Ishikawa (cell line): Measurements from ENCODE around the gene ZDHHC1.
A peak's percentile ranks its signal among the peaks of the same experiment; 100 is the strongest.

Source experiments
- CEBPB ChIP-seq: IDR thresholded peaks from 2 replicates; pipeline ENCODE4 v1.6.1; 2012
- CREB1 ChIP-seq: IDR thresholded peaks from 2 replicates; pipeline ENCODE4 v1.6.1; 2012; ENCODE audit warnings: low read depth
- EGR1 ChIP-seq: IDR thresholded peaks from 2 replicates; pipeline ENCODE4 v1.6.1; 2012
- EP300 ChIP-seq: IDR thresholded peaks from 2 replicates; pipeline ENCODE4 v1.6.1; 2012; ENCODE audit warnings: borderline replicate concordance
- FOXM1 ChIP-seq: IDR thresholded peaks from 2 replicates; pipeline ENCODE4 v1.6.1; 2012; ENCODE audit warnings: low read depth, borderline replicate concordance
- NFIC ChIP-seq: IDR thresholded peaks from 2 replicates; pipeline ENCODE4 v1.6.1; 2012
- RAD21 ChIP-seq: IDR thresholded peaks from 2 replicates; pipeline ENCODE4 v1.6.1; 2012; ENCODE audit warnings: low read depth
- TAF1 ChIP-seq: IDR thresholded peaks from 2 replicates; pipeline ENCODE4 v1.6.1; 2012; ENCODE audit warnings: low read depth, mild to moderate bottlenecking
- TCF12 ChIP-seq: IDR thresholded peaks from 2 replicates; pipeline ENCODE4 v1.6.1; 2012; ENCODE audit warnings: low read depth
- TEAD4 ChIP-seq: IDR thresholded peaks from 2 replicates; pipeline ENCODE4 v1.6.1; 2012
- YY1 ChIP-seq: IDR thresholded peaks from 2 replicates; pipeline ENCODE4 v1.6.1; 2012; ENCODE audit warnings: low read depth
- ZBTB7A ChIP-seq: IDR thresholded peaks from 2 replicates; pipeline ENCODE4 v1.6.1; 2012; ENCODE audit warnings: low read depth
- TF ChIP-seq, protein P1 (sequence below): IDR thresholded peaks from 2 replicates; pipeline ENCODE4 v1.6.1; 2012
- TF ChIP-seq, protein P2 (sequence below): IDR thresholded peaks from 2 replicates; pipeline ENCODE4 v1.6.1; 2012
- TF ChIP-seq, protein P3 (sequence below): IDR thresholded peaks from 2 replicates; pipeline ENCODE4 v1.6.1; 2012; ENCODE audit warnings: low read depth, mild to moderate bottlenecking

The ZDHHC1 gene

DNA sequence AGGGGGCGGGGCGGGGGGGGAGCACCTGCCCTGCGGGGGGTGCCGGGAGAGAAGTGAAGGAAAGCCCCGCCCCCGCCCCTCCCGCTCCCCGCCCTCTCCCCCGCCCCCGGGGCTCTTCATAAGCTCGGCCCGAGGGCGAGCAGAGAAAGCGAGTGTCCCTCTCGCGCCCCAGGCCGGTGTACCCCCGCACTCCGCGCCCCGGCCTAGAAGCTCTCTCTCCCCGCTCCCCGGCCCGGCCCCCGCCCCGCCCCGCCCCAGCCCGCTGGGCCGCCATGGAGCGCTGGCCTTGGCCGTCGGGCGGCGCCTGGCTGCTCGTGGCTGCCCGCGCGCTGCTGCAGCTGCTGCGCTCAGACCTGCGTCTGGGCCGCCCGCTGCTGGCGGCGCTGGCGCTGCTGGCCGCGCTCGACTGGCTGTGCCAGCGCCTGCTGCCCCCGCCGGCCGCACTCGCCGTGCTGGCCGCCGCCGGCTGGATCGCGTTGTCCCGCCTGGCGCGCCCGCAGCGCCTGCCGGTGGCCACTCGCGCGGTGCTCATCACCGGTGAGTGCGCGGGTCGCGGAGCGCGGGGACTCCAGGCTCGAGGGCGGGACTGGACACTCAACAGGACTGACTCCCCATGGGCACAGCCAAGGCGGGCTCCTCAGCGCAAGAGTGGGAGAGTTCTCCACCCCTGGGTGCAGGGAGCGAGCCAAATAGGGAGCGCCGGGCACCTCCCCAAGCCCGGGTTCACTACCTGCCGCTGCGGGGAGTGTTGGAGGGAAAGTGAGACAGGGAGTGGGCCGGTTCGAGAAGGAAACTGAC is 14.9 kb upstream of the ZDHHC1 start, which contains the start of gene HSD11B2:
Gene HSD11B2 (plus strand): TSS at position 145 of the 798 bp plus-strand sequence. CDS start 128 bp downstream, at position 273.
- no peak for TF ChIP-seq ZBTB7A
- TF ChIP-seq RAD21: peak; percentile 12; the same call in 1 of the 2 replicates
- TF ChIP-seq, protein P1, sequence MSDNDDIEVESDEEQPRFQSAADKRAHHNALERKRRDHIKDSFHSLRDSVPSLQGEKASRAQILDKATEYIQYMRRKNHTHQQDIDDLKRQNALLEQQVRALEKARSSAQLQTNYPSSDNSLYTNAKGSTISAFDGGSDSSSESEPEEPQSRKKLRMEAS: peak; percentile 23; the same call in 1 of the 2 replicates
- TF ChIP-seq TCF12: 0 out of 2 replicates have a peak, but pooled peaks have one; percentile 15

DNA sequence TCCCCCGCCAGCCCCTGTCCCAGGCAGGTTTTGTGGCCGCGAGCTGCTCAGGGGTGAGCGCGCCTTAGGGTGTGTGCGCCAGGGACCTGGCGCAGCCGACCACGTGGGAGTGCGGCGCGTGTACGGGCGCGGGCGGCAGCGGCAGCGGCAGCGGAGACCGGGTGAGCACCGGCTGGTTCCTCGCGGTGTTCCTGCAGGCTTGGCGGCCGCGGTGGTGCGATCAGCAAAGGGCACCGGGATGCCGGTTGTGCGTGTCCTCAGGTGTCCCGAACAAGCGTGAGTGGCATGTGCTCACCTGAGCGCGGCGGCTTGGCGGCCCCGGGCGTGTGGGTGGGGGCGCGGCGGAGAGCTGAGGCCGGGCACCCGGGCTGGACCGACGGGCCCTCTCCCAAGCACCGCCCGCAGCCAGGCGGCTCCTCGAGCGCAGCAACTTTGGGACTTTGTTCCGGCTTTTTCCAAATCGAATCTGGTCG is 14.3 kb upstream of the ZDHHC1 start:
- TF ChIP-seq TAF1 (peak; percentile 31; the same call in 1 of the 2 replicates), ZBTB7A (no peak), CEBPB (no peak), CREB1 (no peak), TCF12 (peak; percentile 57; the same call in 1 of the 2 replicates), RAD21 (no peak), NFIC (no peak), EP300 (no peak), EGR1 (peak; percentile 30; the same call in 1 of the 2 replicates), TEAD4 (no peak), FOXM1 (no peak), YY1 (no peak)
- TF ChIP-seq, protein P2, sequence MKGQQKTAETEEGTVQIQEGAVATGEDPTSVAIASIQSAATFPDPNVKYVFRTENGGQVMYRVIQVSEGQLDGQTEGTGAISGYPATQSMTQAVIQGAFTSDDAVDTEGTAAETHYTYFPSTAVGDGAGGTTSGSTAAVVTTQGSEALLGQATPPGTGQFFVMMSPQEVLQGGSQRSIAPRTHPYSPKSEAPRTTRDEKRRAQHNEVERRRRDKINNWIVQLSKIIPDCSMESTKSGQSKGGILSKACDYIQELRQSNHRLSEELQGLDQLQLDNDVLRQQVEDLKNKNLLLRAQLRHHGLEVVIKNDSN: peak; percentile 74
- TF ChIP-seq, protein P1: peak; percentile 93
- TF ChIP-seq, protein P3, sequence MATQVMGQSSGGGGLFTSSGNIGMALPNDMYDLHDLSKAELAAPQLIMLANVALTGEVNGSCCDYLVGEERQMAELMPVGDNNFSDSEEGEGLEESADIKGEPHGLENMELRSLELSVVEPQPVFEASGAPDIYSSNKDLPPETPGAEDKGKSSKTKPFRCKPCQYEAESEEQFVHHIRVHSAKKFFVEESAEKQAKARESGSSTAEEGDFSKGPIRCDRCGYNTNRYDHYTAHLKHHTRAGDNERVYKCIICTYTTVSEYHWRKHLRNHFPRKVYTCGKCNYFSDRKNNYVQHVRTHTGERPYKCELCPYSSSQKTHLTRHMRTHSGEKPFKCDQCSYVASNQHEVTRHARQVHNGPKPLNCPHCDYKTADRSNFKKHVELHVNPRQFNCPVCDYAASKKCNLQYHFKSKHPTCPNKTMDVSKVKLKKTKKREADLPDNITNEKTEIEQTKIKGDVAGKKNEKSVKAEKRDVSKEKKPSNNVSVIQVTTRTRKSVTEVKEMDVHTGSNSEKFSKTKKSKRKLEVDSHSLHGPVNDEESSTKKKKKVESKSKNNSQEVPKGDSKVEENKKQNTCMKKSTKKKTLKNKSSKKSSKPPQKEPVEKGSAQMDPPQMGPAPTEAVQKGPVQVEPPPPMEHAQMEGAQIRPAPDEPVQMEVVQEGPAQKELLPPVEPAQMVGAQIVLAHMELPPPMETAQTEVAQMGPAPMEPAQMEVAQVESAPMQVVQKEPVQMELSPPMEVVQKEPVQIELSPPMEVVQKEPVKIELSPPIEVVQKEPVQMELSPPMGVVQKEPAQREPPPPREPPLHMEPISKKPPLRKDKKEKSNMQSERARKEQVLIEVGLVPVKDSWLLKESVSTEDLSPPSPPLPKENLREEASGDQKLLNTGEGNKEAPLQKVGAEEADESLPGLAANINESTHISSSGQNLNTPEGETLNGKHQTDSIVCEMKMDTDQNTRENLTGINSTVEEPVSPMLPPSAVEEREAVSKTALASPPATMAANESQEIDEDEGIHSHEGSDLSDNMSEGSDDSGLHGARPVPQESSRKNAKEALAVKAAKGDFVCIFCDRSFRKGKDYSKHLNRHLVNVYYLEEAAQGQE: no peak

DNA sequence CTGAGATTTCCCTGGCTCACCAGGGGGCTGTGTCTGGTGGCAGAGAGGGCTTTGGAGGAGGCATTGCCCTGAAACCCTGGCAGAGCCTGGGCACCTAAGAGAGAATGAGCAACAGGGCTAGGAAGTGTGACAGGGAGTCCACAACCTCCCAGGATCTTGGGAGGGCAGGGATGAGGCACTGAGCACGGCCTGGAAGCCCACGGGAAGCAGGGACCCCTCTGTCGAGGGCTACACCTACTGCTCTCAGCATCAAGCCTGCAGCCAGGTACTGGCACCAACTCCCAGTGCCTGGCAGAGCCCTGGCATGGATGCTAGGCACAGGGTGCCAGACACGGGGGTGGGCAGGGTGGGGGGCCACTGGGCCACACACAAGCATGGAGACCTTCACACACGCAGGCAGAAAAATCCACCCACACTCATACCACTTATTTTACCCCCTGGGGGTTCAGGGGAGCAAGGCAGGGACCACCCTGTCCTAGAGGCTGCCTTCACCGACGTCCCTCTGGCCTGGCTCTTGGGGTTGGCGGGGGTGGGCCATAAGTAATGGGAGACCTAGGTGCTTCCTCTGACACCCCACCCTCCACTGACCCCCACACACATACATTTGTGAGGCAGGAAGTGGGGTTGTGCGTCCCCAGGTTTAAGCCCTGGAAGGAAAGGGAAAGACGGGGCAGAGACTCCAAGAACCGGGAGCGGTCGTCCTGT is 13.7 kb upstream of the ZDHHC1 start:
- TF ChIP-seq NFIC (no peak), ZBTB7A (no peak), CEBPB (no peak), YY1 (no peak)
- TF ChIP-seq, protein P3: no peak

DNA sequence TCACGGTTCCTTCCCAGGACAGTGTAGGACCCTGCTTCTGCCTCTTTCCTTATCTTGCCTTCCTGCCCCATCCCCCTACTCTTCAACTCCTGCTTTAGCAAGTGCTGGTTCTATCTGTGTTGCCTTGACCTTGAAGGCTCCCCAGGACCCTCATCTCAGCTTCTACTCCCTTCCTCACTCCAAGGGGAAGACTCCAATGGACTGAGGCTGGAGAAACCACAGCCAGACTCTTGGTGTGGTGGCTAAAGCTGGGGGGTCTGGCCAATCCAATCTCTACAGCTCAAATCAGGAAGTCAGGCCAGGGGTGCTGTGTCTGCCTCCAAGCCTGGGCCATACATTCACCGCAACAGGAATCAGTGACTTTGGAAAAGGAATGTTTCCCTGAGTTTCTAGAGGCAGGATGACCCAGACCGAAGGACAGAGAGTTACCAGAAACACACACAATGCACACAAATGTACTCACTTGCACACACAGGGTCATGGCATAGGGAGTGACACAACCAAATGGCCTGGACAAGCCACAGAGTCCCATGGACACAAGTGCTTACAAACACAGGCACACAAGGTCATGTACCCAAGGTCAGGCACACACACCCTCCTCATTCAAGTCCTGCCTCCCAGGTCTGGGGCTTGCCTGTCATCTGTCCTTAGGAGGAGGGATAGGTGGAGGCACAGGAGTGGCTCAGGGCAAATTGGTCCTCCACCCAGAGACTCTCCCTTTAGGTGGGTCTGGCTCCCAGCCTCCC is 12.9 kb upstream of the ZDHHC1 start:
- TF ChIP-seq, protein P1: no peak
- TF ChIP-seq TCF12 (no peak), CEBPB (no peak), TEAD4 (no peak)
- TF ChIP-seq, protein P2: no peak

DNA sequence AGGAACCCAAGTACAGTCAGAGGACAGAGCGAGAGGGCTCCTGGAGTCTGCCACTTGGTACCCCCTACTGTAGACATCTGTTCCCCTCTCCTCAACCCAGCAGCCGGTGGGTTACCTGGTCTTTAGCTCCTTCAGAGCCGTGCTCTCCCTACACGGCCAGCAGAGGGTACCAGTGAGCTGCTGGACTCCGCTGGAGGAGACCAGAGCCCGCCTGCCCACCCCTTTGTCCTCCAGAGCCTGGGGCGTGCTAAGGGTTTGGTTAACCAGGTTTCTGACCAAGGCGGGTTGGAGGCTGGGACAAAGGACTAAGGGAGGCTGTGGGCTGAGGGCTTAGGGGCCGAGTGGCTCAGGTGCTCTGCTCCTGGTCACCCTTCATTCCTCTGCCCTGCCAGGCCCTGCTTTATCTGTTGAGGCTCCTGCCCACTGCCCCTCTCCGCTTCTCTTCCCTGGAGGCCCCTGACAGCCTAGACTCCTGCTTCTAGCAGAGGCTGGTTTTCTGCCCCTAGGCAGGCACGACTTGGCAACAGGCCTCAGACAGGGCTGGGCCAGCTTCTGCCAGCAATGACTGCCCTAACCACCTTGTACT is 12.0 kb upstream of the ZDHHC1 start:
- TF ChIP-seq, protein P3: no peak
- TF ChIP-seq RAD21 (peak; percentile 90), EGR1 (no peak), ZBTB7A (0 out of 2 replicates have a peak, but pooled peaks have one; percentile 25)
